Transverse colon (tissue), 4 donors: ENCODE results near the gene TLL2. TPM values are rescaled to one million over a fixed set of nuclear protein-coding genes. Genes with fewer than 3 reads are reported as not detected.

ENCODE experiments used
- DNase-seq: peaks from one replicate; pipeline ENCODE4 v3.0.0-alpha.2; 2019
- H3K27ac ChIP-seq, 4 donors: fragments of 200-600 bp; sonication (generic); 2 replicates each; pipeline ENCODE4 v1.5.1; 2016 to 2018; ENCODE audit warnings: inconsistent platforms in 4 of 4
- H3K27me3 ChIP-seq: fragments of 200-600 bp; sonication (generic); 2 replicates; pipeline ENCODE4 v1.5.1; 2017; ENCODE audit warnings: inconsistent platforms
- H3K36me3 ChIP-seq, 4 donors: fragments of 200-600 bp; sonication (generic); 2 replicates each; pipeline ENCODE4 v1.5.1; 2017 to 2019; ENCODE audit warnings: inconsistent platforms in 4 of 4
- H3K4me1 ChIP-seq, 4 donors: fragments of 200-600 bp; sonication (generic); 2 replicates each; pipeline ENCODE4 v1.5.1; 2017 to 2020; ENCODE audit warnings: inconsistent platforms in 4 of 4
- H3K4me3 ChIP-seq, 4 donors: fragments of 200-600 bp; sonication (generic); 1 replicate in 1 of 4; 2 replicates in 3 of 4; pipeline versions ENCODE4 v1.5.1 to v1.6.1; 2017 to 2019; ENCODE audit warnings: inconsistent platforms in 4 of 4
- H3K9me3 ChIP-seq, 2 donors: fragments of 200-600 bp; sonication (generic); 2 replicates each; pipeline ENCODE4 v1.5.1; 2017 to 2019; ENCODE audit warnings: inconsistent platforms in 2 of 2
- CTCF ChIP-seq, 5 experiments: fragments of 200-600 bp in 3 of 5; fragments of 450-650 bp in 2 of 5; sonication (generic) in 3 of 5; IDR thresholded peaks; 1 replicate in 2 of 5; 2 replicates in 3 of 5; pipeline ENCODE4 v1.5.1; 2016 to 2017; ENCODE audit warnings: antibody characterized with exemption in 5 of 5, inconsistent platforms in 3 of 5, mild to moderate bottlenecking in 2 of 5, moderate library complexity in 1 of 5
- EP300 ChIP-seq: sonication (generic); formaldehyde crosslinking; IDR thresholded peaks from one replicate; pipeline ENCODE4 v1.6.1; 2017; ENCODE audit warnings: antibody characterized with exemption, low read depth
- POLR2A ChIP-seq: fragments of 450-650 bp; IDR thresholded peaks from one replicate; pipeline ENCODE4 v1.6.1; 2016; ENCODE audit warnings: antibody characterized with exemption, mild to moderate bottlenecking, moderate library complexity
- POLR2AphosphoS5 ChIP-seq, 3 donors: sonication (generic); formaldehyde crosslinking; IDR thresholded peaks; one replicate each; pipeline ENCODE4 v1.6.1; 2016; ENCODE audit warnings: antibody characterized with exemption in 3 of 3
- WGBS, 2 donors: methylation state at CpG; one replicate each; pipeline ENCODE4 v1.1.5; 2018; ENCODE audit warnings: low coverage in 1 of 2; 5-methylcytosine and 5-hydroxymethylcytosine counted together
- in situ Hi-C, 4 donors: fragments of 200-750 bp; cut with MboI; loops; one replicate each; pipeline versions ENCODE4 v1.15.0 to v1.15.1; 2017; ENCODE audit warnings: low sequenced_read_pairs in 3 of 4, low pct_ligation_motif_present in 1 of 4, low pct_unique_long_range_greater_than_20kb in 1 of 4
- intact Hi-C: fragments of 100-400 bp; cut with DNase I; formaldehyde crosslinking; loops from one replicate; pipeline ENCODE4 v1.15.1; 2023; ENCODE audit warnings: low total_unique reads
- total RNA-seq, 4 donors: library from RNA; depleted of rRNA; stranded (reverse); fragments of >200 nt; gene quantifications; one replicate each; pipeline ENCODE4 v1.1.0, GENCODE V29; 2016

The TLL2 gene
- total RNA-seq, 4 donors from 2014 or later: 0.32 to 0.96 TPM; not detected in 2

DNA sequence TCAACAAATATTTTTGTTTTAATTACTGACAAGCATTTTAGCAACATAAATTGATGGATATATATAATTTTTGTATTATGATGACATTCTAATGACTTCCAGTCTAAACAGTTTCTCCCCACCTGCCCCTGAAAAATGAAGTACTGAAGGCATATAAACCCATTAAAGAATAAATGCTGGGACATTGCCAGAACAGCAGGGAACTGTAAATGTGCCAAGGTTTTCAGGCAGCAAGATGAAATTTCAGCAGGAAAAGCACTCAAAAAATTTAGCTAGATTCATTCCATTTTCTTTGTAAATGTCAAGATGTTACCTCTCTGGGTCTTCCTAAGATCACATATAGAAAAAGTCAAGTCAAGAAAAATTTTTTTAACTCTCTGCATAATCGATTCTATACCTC is 11.0 kb upstream of the TLL2 start:
- Histone ChIP-seq H3K27ac (no peak overlapping the region), H3K9me3 (no peaks in the 10 kb centered on the region), H3K36me3 (peaks cover 0 to 61% (median 17%) of the 10 kb centered on the region in 4 donors), H3K4me3 (no peak overlapping the region), H3K27me3 (no peaks in the 10 kb centered on the region), H3K4me1 (no peaks in the 10 kb centered on the region)
- intact Hi-C loops: no loop called here
- in situ Hi-C loops: loop anchor here in 1 of 4 donors (25.0 kb wide), 1 partner anchor 137 kb away; no protein-coding TSS in a partner anchor
- WGBS, 2 donors: 50 to 64% methylated on average over 1 of the region's 1 CpG
- no peak for DNase-seq
- TF ChIP-seq EP300 (no peak), POLR2A (no peak), CTCF (IDR thresholded peaks at IDR 0.05) (no peak), POLR2AphosphoS5 (IDR thresholded peaks at IDR 0.05) (no peak)

- H3K4me3 ChIP-seq: no peak overlapping the region
- no peak overlapping the region for H3K27ac ChIP-seq
- peaks cover 17 to 23% (median 23%) of the 10 kb centered on the region in 4 donors for H3K4me1 ChIP-seq
- DNase-seq: no peak
- peaks cover 0 to 26% (median 8%) of the 10 kb centered on the region in 4 donors for H3K36me3 ChIP-seq
- H3K27me3 ChIP-seq: peaks cover 12% of the 10 kb centered on the region
- no peaks in the 10 kb centered on the region for H3K9me3 ChIP-seq
- in situ Hi-C loops: loop anchor here in 1 of 4 donors (25.0 kb wide), 1 partner anchor 130 kb away; no protein-coding TSS in a partner anchor
- WGBS, 2 donors: 62 to 83% methylated on average over 1 of the region's 1 CpG
- TF ChIP-seq EP300 (no peak), POLR2A (no peak), CTCF (IDR thresholded peaks at IDR 0.05) (no peak), POLR2AphosphoS5 (IDR thresholded peaks at IDR 0.05) (no peak)
- intact Hi-C loops: no loop called here
Observed at GRCh38 chr10:96517284-96517683, 3.6 kb upstream of the TLL2 start.

DNA sequence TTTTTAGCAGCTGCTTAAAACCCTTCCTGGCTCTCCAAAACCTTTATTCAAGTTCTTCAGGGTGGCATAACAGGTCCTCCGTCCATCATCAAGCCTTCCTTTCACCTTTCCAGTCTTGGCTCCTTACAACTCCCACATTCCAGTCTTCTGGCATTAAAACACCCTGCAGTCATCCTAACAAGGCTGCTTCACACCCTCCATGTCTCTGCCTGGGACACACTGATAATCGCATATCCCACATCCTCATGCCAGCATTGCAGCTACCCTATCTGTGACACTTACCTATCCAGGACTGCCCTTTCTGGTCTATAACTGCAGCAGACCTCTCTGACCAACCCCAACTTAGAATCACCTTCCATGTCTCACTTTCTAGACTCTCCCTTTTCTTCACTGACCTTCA is 2.6 kb upstream of the TLL2 start:
- peaks cover 0 to 17% (median 4%) of the 10 kb centered on the region in 4 donors for H3K36me3 ChIP-seq
- in situ Hi-C loops: loop anchor here in 1 of 4 donors (25.0 kb wide), 1 partner anchor 129 kb away; no protein-coding TSS in a partner anchor
- no peak overlapping the region for H3K4me3 ChIP-seq
- H3K27ac ChIP-seq: no peak overlapping the region
- no peak for DNase-seq
- peaks cover 19% of the 10 kb centered on the region for H3K27me3 ChIP-seq
- intact Hi-C loops: no loop called here
- TF ChIP-seq CTCF (IDR thresholded peaks at IDR 0.05): no peak
- TF ChIP-seq POLR2A: no peak
- no peak for TF ChIP-seq EP300
- TF ChIP-seq POLR2AphosphoS5 (IDR thresholded peaks at IDR 0.05): no peak
- H3K4me1 ChIP-seq: peaks cover 19 to 25% (median 24%) of the 10 kb centered on the region in 4 donors
- 85 to 88% methylated on average over 2 of the region's 2 CpGs for WGBS, 2 donors
- no peaks in the 10 kb centered on the region for H3K9me3 ChIP-seq

DNA sequence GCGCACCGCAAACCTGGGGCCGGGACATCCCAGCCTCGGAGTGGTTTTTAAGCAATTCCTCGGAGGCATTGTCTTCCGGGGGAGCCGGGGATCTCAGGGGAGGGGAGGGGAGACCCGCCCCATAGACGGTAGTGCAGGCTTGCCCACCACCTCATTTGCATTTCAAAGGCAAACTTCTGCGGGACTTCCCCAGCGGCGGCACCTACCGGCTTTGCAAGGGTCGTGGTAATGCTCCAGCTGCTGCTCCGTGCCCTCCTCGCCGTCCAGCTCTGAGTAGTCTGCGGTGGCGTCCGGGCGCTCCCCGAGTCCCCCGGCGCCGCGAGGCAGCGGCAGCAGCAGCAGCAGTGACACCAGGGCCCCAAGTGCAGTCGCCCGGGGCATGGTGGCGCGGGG is 425 bp downstream of the TLL2 start:
- TF ChIP-seq POLR2A: no peak
- TF ChIP-seq EP300: no peak
- no peak for TF ChIP-seq CTCF (IDR thresholded peaks at IDR 0.05)
- peak overlapping the region in 3 of 4 donors; percentile 41 to 71 (median 68) for H3K27ac ChIP-seq
- no peaks in the 10 kb centered on the region for H3K36me3 ChIP-seq
- 2% methylated on average over 21 of the region's 31 CpGs; no CpG with 5 or more reads in 1 of the 2 donors for WGBS, 2 donors
- peaks cover 19 to 25% (median 24%) of the 10 kb centered on the region in 4 donors for H3K4me1 ChIP-seq
- intact Hi-C loops (loop anchor here (5.0 kb wide), 1 partner anchor 116 kb away; no protein-coding TSS in a partner anchor), in situ Hi-C loops (loop anchor here in 1 of 4 donors (25.0 kb wide), 1 partner anchor 126 kb away; no protein-coding TSS in a partner anchor)
- peak overlapping the region; percentile 35 to 56 (median 45) for H3K4me3 ChIP-seq
- peaks cover 19% of the 10 kb centered on the region for H3K27me3 ChIP-seq
- no peak for DNase-seq
- no peaks in the 10 kb centered on the region for H3K9me3 ChIP-seq
